AG04449 (cell line): ENCODE measurements around the gene GSTM2.

Source experiments
- CTCF ChIA-PET: fragments of 350-600 bp; formaldehyde crosslinking; extraction: SDS; loops from one replicate; lab custom pipeline; 2021; ENCODE audit warnings: antibody characterized with exemption; lab: Yijun Ruan, JAX
- POLR2A ChIA-PET: fragments of 400-600, 350-600 bp; formaldehyde crosslinking; extraction: SDS; loops from one replicate; lab custom pipeline; 2020; ENCODE audit warnings: antibody characterized with exemption, inconsistent platforms; lab: Yijun Ruan, JAX
- DNase-seq: peaks from one replicate; pipeline ENCODE4 v3.0.0-alpha.2; 2010; ENCODE audit warnings: low read depth, low spot score
- H3K4me3 ChIP-seq: 2 replicates; pipeline ENCODE4 v1.5.1; 2011; ENCODE audit warnings: low read depth, mild to moderate bottlenecking, control low read depth, low read length
- CTCF ChIP-seq: IDR thresholded peaks from one replicate; pipeline ENCODE4 v1.5.1; 2011; ENCODE audit warnings: mild to moderate bottlenecking, moderate library complexity, low read length, control low read depth, inconsistent platforms; ENCODE audit not compliant: insufficient read depth; ENCODE audit errors: missing control alignments

GSTM2 gene

GRCh38 chr1:109714661-109715372 is 47.0 kb downstream of the GSTM2 start:
- POLR2A ChIA-PET = no interaction called here

GRCh38 chr1:109716121-109716520 is 48.3 kb downstream of the GSTM2 start:
- POLR2A ChIA-PET = no interaction called here
- CTCF ChIA-PET = interaction anchor here (1.2 kb wide), 1 partner anchor 76 kb away, joined by 4 read pairs; no protein-coding TSS in a partner anchor
- no peak for TF ChIP-seq CTCF
- no peak for DNase-seq
- H3K4me3 ChIP-seq = no peak overlapping the region

More at GRCh38 chr1:109714661-109715372, 47.0 kb downstream of the GSTM2 start:
- no peak for DNase-seq
- CTCF ChIA-PET = interaction anchor here (1.1 to 2.1 kb wide), 2 partner anchors 19 to 74 kb away, joined by 3 to 7 read pairs; no protein-coding TSS in a partner anchor
- no peak overlapping the region for H3K4me3 ChIP-seq
- TF ChIP-seq CTCF = no peak

- ChIA-PET POLR2A (no interaction called here), CTCF (interaction anchor here (1.2 kb wide), 1 partner anchor 77 kb away, joined by 4 read pairs; no protein-coding TSS in a partner anchor)
- H3K4me3 ChIP-seq = no peak overlapping the region
- no peak for TF ChIP-seq CTCF
- no peak for DNase-seq
These were observed 48.8 kb downstream of the GSTM2 start for GRCh38 chr1:109716570-109717090.

GRCh38 chr1:109717729-109718128 is 49.9 kb downstream of the GSTM2 start:
- no peak for TF ChIP-seq CTCF
- DNase-seq = no peak
- H3K4me3 ChIP-seq = no peak overlapping the region
- ChIA-PET CTCF (interaction anchor here (1.7 kb wide), 1 partner anchor 57 kb away, joined by 6 read pairs; no protein-coding TSS in a partner anchor), POLR2A (no interaction called here)

GRCh38 chr1:109718495-109718894 is 50.6 kb downstream of the GSTM2 start:
- no peak for TF ChIP-seq CTCF
- ChIA-PET POLR2A (no interaction called here), CTCF (interaction anchor here (1.7 kb wide), 1 partner anchor 56 kb away, joined by 6 read pairs; no protein-coding TSS in a partner anchor)
- no peak for DNase-seq
- no peak overlapping the region for H3K4me3 ChIP-seq

GRCh38 chr1:109719337-109719837 is 51.5 kb downstream of the GSTM2 start:
- CTCF ChIA-PET = interaction anchor here (2.4 kb wide), 1 partner anchor 52 kb away, joined by 9 read pairs; no protein-coding TSS in a partner anchor
- no peak overlapping the region for H3K4me3 ChIP-seq
- no peak for TF ChIP-seq CTCF
- POLR2A ChIA-PET = interaction anchor here (1.5 kb wide), 1 partner anchor 171 kb away, joined by 3 read pairs; the partner anchor contains the start of gene GNAI3
- DNase-seq = no peak
